ENCODE data around the gene ZSCAN10.
"Not testable (repeated sequence)": the region's sequence is repeated elsewhere in the genome, so short reads cannot be mapped to it uniquely, and the experiment has no call there.

The ZSCAN10 gene

GRCh38 chr16:3084969-3085670 is 14.0 kb downstream of the ZSCAN10 start:
- DNase-seq (ENCODE audit: low spot score), result no peak
- POLR2A ChIA-PET (ENCODE audit: low non-redundant PET), result no interaction called here
- CTCF ChIA-PET, result interaction anchor here (1.0 kb wide), 1 partner anchor 25 kb away, joined by 3 read pairs; no protein-coding TSS in a partner anchor
- H3K27ac ChIP-seq, result no peak overlapping the region
- TF ChIP-seq CTCF (conservative IDR thresholded peaks at IDR 0.05; ENCODE audit: low read depth), result no peak

DNA sequence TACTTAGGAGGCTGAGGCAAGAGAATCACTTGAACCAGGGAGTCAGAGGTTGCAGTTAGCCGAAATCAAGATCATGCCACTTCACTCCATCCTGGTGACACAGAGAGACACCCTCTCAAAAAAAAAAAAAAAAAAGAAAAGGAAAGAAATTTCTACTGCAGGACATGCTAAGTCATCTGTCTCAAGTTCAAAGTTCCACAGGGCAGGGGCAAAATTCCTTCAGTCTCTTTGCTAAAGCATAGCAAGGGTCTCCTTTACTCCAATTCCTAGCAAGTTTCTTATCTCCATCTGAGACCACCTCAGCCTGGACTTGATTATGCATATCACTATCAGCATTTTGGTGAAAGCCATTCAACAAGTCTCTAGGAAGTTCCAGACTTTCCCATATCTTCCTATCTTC is 14.6 kb downstream of the ZSCAN10 start:
- no peak overlapping the region for H3K27ac ChIP-seq
- no peak for DNase-seq (ENCODE audit: low spot score)
- no peak for TF ChIP-seq CTCF (conservative IDR thresholded peaks at IDR 0.05; ENCODE audit: low read depth)
- ChIA-PET CTCF (interaction anchor here (1.0 kb wide), 1 partner anchor 24 kb away, joined by 3 read pairs; no protein-coding TSS in a partner anchor), POLR2A (ENCODE audit: low non-redundant PET) (no interaction called here)

DNA sequence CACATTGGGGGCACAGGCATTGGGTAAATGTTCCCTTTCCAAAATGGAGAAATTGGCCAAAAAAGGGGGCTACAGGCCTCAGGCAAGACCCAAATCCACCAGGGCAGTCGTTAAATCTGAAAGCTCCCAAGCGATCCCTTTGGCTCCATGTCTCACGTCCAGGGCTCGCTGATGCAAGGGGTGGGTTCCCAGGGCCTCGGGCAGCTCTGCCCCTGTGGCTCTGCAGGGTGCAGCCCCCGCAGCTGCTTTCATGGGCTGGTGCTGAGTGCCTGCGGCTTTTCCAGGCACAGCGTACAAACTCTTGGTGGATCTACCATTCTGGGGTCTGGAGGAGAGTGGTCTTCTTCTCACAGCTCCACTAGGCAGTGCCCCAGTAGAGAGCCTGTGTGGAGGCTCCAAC is 15.7 kb downstream of the ZSCAN10 start:
- CTCF ChIA-PET; POLR2A ChIA-PET (ENCODE audit: low non-redundant PET); H3K27ac ChIP-seq; DNase-seq (ENCODE audit: low spot score): not testable (repeated sequence)

DNA sequence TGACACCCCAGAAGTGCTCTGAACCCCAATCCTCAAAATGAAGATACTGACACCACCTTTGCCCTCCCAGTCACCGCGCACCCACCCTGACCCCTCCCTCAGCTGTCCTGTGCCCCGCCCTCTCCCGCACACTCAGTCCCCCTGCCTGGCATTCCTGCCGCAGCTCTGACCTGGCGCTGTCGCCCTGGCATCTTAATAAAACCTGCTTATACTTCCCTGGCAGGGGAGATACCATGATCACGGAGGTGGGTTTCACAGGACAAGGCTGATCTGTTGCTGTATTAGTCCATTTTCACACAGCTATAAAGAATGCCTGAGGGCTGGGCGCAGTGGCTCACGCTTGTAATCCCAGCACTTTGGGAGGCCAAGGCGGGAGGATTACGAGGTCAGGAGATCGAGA is 17.1 kb downstream of the ZSCAN10 start:
- DNase-seq (ENCODE audit: low spot score); POLR2A ChIA-PET (ENCODE audit: low non-redundant PET); H3K27ac ChIP-seq: not testable (repeated sequence)
- CTCF ChIA-PET, result interaction anchor here (0.6 kb wide), 2 partner anchors 46 to 81 kb away, joined by 3 to 4 read pairs; no protein-coding TSS in a partner anchor

DNA sequence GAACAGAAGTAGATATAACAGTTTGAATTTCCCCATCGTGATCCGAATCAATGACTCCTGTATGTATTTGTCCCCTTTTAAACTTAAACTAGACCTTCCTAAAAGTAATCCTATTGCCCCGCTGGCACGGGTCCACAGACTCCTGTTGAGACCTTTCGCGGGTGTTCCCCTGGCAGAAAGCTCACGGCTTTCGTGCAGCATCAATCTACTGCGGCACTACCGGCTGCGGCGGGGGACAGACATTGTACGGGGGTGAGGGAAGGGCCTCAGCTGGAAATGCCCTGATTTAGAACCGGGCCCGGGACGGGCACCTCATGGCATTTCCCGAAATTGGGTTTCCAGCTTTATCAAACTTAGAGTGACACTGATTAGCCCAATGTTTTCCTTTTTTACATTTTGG is 19.1 kb downstream of the ZSCAN10 start:
- POLR2A ChIA-PET (ENCODE audit: low non-redundant PET), result no interaction called here
- CTCF ChIA-PET, result interaction anchor here (0.7 kb wide), 1 partner anchor 646 kb away, joined by 3 read pairs; no protein-coding TSS in a partner anchor
- no peak for TF ChIP-seq CTCF (conservative IDR thresholded peaks at IDR 0.05; ENCODE audit: low read depth)
- no peak for DNase-seq (ENCODE audit: low spot score)
- H3K27ac ChIP-seq, result no peak overlapping the region

DNA sequence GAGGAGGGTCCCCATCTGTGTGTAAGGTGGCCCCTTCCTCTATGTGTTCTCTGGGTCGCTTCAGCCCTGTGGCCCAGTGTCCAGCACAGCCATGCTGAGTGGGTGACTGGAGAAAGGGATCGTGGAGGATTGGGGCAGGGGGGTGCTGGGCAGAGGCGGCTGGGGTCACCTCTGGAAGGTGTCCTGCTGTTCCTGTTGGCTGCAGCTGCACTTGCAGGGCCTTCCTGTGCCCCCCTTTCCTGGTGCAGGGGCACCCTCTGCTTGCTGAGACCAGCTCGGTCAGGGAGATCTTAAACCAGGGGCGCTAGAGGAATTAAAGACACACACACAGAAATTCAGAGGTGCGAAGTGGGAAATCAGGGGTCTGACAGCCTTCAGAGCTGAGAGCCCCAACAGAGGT is 22.5 kb downstream of the ZSCAN10 start:
- DNase-seq (ENCODE audit: low spot score), result no peak
- no peak overlapping the region for H3K27ac ChIP-seq
- CTCF ChIA-PET, result no interaction called here
- no peak for TF ChIP-seq CTCF (conservative IDR thresholded peaks at IDR 0.05; ENCODE audit: low read depth)
- POLR2A ChIA-PET (ENCODE audit: low non-redundant PET), result no interaction called here

- POLR2A ChIA-PET (ENCODE audit: low non-redundant PET); DNase-seq (ENCODE audit: low spot score); H3K27ac ChIP-seq: not testable (repeated sequence)
- CTCF ChIA-PET, result interaction anchor here (0.5 kb wide), 1 partner anchor 48 kb away, joined by 3 read pairs; no protein-coding TSS in a partner anchor
Measured at GRCh38 chr16:3075946-3076345, 23.1 kb downstream of the ZSCAN10 start.

DNA sequence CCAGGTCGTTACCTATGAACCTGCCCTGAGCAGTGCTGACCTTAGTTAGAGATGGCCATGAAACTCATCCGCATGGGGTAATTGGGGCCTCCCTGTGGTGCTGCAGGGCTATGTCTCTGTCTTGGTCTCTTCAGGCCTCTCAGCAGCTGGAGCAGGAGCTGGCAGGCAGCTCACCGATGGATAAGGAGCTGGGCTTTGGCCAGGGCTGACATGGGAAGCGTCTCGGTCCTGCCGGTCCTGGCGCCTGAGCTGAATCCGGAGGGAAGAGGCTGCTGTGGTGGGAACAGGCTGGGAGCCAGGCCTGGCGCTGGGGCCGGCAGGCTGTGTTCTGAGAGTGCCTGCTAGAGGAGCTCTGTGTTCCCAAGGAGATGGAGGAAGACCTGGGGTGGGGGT is 23.6 kb downstream of the ZSCAN10 start:
- H3K27ac ChIP-seq, result no peak overlapping the region
- POLR2A ChIA-PET (ENCODE audit: low non-redundant PET), result no interaction called here
- CTCF ChIA-PET, result interaction anchor here (0.5 to 0.6 kb wide), 2 partner anchors 48 to 629 kb away, joined by 3 to 4 read pairs; no protein-coding TSS in a partner anchor
- no peak for DNase-seq (ENCODE audit: low spot score)
- no peak for TF ChIP-seq CTCF (conservative IDR thresholded peaks at IDR 0.05; ENCODE audit: low read depth)
